ENCODE measurements around the gene ZBED5. TPM values are rescaled to one million over a fixed set of nuclear protein-coding genes. Genes with fewer than 3 reads are reported as not detected.

The ZBED5 gene
- total and polyA plus RNA-seq, 9 of the 15 experiments (the other 6 are each of a cell fraction or from before 2014, with no cell fraction given) = 12.4 to 70.7 (median 26.8) TPM

DNA sequence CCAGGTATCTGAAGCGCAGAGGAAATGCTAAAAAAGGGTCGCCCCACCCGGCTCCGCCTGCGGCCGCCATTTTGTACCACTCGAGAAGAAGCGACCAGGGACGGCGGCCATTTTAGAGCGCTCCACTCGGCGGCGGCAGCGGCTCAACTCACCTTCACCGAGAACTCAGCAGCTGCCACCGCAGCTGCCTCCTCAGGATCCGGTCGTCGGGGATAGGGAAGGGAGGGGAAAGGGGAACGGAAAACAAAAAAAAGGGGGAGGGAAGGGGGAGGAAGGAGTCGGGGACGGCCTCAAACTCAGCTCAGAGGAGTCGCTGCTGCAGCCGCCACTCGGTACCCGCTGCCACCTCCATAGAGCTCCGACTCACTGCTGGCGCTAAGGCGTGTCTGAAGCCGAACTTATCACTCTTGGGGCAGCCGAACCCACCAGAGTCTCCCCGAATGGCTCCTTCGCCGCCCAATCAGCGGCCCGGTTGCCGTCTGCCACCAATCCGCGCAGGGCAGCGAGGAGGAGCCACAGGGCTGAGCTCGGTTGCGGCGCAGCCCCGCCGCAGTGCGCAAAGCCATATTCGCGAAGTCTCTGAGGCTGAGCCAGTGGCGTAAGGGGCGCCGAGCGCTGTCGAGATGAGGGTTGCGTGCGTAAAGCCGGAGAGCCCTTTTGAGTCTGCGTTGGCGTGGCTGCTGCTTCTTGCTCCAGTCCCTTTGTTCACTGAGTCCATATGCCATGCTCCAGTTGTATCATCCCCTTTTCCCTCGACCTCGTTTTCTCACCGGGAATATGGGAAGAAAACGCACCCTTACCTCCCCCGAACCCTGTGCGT is 49.1 kb downstream of the ZBED5 start, which contains the start of gene EIF4G2 (continued):
- TF ChIP-seq, protein P1, sequence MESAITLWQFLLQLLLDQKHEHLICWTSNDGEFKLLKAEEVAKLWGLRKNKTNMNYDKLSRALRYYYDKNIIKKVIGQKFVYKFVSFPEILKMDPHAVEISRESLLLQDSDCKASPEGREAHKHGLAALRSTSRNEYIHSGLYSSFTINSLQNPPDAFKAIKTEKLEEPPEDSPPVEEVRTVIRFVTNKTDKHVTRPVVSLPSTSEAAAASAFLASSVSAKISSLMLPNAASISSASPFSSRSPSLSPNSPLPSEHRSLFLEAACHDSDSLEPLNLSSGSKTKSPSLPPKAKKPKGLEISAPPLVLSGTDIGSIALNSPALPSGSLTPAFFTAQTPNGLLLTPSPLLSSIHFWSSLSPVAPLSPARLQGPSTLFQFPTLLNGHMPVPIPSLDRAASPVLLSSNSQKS (CRISPR knock-in tag; IDR thresholded peaks at IDR 0.05) = no peak
- TF ChIP-seq, protein P2, sequence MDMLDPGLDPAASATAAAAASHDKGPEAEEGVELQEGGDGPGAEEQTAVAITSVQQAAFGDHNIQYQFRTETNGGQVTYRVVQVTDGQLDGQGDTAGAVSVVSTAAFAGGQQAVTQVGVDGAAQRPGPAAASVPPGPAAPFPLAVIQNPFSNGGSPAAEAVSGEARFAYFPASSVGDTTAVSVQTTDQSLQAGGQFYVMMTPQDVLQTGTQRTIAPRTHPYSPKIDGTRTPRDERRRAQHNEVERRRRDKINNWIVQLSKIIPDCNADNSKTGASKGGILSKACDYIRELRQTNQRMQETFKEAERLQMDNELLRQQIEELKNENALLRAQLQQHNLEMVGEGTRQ (CRISPR knock-in tag; IDR thresholded peaks at IDR 0.05) = no peak
- TF ChIP-seq FUS (optimal IDR thresholded peaks at IDR 0.05; ENCODE audit: low read depth, low read length) = no peak
- TF ChIP-seq ZNF764 (CRISPR knock-in tag; IDR thresholded peaks at IDR 0.05; ENCODE audit: low read depth) = peak; percentile 45; the same call in 1 of the 2 replicates
- TF ChIP-seq, protein P3, sequence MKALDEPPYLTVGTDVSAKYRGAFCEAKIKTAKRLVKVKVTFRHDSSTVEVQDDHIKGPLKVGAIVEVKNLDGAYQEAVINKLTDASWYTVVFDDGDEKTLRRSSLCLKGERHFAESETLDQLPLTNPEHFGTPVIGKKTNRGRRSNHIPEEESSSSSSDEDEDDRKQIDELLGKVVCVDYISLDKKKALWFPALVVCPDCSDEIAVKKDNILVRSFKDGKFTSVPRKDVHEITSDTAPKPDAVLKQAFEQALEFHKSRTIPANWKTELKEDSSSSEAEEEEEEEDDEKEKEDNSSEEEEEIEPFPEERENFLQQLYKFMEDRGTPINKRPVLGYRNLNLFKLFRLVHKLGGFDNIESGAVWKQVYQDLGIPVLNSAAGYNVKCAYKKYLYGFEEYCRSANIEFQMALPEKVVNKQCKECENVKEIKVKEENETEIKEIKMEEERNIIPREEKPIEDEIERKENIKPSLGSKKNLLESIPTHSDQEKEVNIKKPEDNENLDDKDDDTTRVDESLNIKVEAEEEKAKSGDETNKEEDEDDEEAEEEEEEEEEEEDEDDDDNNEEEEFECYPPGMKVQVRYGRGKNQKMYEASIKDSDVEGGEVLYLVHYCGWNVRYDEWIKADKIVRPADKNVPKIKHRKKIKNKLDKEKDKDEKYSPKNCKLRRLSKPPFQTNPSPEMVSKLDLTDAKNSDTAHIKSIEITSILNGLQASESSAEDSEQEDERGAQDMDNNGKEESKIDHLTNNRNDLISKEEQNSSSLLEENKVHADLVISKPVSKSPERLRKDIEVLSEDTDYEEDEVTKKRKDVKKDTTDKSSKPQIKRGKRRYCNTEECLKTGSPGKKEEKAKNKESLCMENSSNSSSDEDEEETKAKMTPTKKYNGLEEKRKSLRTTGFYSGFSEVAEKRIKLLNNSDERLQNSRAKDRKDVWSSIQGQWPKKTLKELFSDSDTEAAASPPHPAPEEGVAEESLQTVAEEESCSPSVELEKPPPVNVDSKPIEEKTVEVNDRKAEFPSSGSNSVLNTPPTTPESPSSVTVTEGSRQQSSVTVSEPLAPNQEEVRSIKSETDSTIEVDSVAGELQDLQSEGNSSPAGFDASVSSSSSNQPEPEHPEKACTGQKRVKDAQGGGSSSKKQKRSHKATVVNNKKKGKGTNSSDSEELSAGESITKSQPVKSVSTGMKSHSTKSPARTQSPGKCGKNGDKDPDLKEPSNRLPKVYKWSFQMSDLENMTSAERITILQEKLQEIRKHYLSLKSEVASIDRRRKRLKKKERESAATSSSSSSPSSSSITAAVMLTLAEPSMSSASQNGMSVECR (CRISPR knock-in tag; IDR thresholded peaks at IDR 0.05) = peak; percentile 52; the same call in 1 of the 2 replicates
- TF ChIP-seq FOXM1 (IDR thresholded peaks at IDR 0.05; ENCODE audit: low read depth) = peak; percentile 54
- TF ChIP-seq FOXM1 (CRISPR knock-in tag; IDR thresholded peaks at IDR 0.05; ENCODE audit: low read depth) = peak; percentile 94
- TF ChIP-seq, protein P4, sequence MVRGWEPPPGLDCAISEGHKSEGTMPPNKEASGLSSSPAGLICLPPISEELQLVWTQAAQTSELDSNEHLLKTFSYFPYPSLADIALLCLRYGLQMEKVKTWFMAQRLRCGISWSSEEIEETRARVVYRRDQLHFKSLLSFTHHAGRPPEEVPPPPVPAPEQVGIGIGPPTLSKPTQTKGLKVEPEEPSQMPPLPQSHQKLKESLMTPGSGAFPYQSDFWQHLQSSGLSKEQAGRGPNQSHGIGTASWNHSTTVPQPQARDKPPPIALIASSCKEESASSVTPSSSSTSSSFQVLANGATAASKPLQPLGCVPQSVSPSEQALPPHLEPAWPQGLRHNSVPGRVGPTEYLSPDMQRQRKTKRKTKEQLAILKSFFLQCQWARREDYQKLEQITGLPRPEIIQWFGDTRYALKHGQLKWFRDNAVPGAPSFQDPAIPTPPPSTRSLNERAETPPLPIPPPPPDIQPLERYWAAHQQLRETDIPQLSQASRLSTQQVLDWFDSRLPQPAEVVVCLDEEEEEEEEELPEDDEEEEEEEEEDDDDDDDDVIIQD (CRISPR knock-in tag; IDR thresholded peaks at IDR 0.05) = no peak
- TF ChIP-seq PCBP1 (IDR thresholded peaks at IDR 0.05; ENCODE audit: low read depth, low read length, poor library complexity, severe bottlenecking) = peak; percentile 98
- no peak; the same call in 1 of the 2 replicates for TF ChIP-seq MAFK (IDR thresholded peaks at IDR 0.05; ENCODE audit: low read length)
- no peak; the same call in 1 of the 2 replicates for TF ChIP-seq GABPA (tag; conservative IDR thresholded peaks at IDR 0.05; ENCODE audit: low read depth)
- no peak for TF ChIP-seq ZNF354B (CRISPR knock-in tag; IDR thresholded peaks at IDR 0.05)
- no peak for TF ChIP-seq FOXK1 (CRISPR knock-in tag; IDR thresholded peaks at IDR 0.05; ENCODE audit: borderline replicate concordance)
- peak; percentile 1; the same call in 1 of the 2 replicates for TF ChIP-seq SMAD4 (CRISPR knock-in tag; conservative IDR thresholded peaks at IDR 0.05)
- no peak; the same call in 1 of the 2 replicates for TF ChIP-seq ZNF584 (CRISPR knock-in tag; IDR thresholded peaks at IDR 0.05; ENCODE audit: low read depth)
- peak; percentile 26; the same call in 1 of the 2 replicates for TF ChIP-seq TAL1 (IDR thresholded peaks at IDR 0.05)
- TF ChIP-seq DDX20 (tag; IDR thresholded peaks at IDR 0.05; ENCODE audit: low read depth) = no peak
- no peak for TF ChIP-seq ZNF785 (CRISPR knock-in tag; IDR thresholded peaks at IDR 0.05)
- peak; percentile 24 for TF ChIP-seq MEIS2 (IDR thresholded peaks at IDR 0.05; ENCODE audit: partially characterized antibody)
